PFSK-1 (cell line): ENCODE measurements around the gene GAPDHS.

Source experiments
- FOXP2 ChIP-seq: optimal IDR thresholded peaks from 2 replicates; pipeline ENCODE3; 2011; ENCODE audit warnings: borderline replicate concordance, control low read depth, inconsistent platforms; ENCODE audit not compliant: insufficient read depth; ENCODE audit errors: extremely low read length, extremely low read depth
- POLR2AphosphoS5 ChIP-seq: IDR thresholded peaks from 2 replicates; pipeline ENCODE4 v1.6.1; 2012; ENCODE audit warnings: low read depth, mild to moderate bottlenecking, control low read depth, low read length, moderate library complexity
- REST ChIP-seq, 2 experiments: IDR thresholded peaks; 2 replicates each; pipeline versions ENCODE4 v1.6.1 to v1.8.0; 2011 to 2012; ENCODE audit warnings: low read depth in 2 of 2, low read length in 2 of 2, control low read depth in 1 of 2, inconsistent platforms in 1 of 2, mild to moderate bottlenecking in 1 of 2, moderate library complexity in 1 of 2; ENCODE audit not compliant: insufficient read depth in 1 of 2
- SIN3A ChIP-seq: IDR thresholded peaks from 2 replicates; pipeline ENCODE4 v1.6.1; 2012; ENCODE audit warnings: mild to moderate bottlenecking, low read length, moderate library complexity, borderline replicate concordance; ENCODE audit not compliant: insufficient read depth
- TAF1 ChIP-seq: IDR thresholded peaks from 2 replicates; pipeline ENCODE4 v1.6.1; 2012; ENCODE audit warnings: low read length, control low read depth, borderline replicate concordance; ENCODE audit not compliant: insufficient read depth

Gene GAPDHS

GRCh38 chr19:35533822-35534392 lies 651 bp downstream of the GAPDHS start:
- TF ChIP-seq REST (IDR thresholded peaks at IDR 0.05; ENCODE audit: insufficient read depth in 1 of 2, low read depth in 2 of 2, low read length in 2 of 2) (no peak), SIN3A (no peak), TAF1 (no peak), POLR2AphosphoS5 (no peak), FOXP2 (no peak)

DNA sequence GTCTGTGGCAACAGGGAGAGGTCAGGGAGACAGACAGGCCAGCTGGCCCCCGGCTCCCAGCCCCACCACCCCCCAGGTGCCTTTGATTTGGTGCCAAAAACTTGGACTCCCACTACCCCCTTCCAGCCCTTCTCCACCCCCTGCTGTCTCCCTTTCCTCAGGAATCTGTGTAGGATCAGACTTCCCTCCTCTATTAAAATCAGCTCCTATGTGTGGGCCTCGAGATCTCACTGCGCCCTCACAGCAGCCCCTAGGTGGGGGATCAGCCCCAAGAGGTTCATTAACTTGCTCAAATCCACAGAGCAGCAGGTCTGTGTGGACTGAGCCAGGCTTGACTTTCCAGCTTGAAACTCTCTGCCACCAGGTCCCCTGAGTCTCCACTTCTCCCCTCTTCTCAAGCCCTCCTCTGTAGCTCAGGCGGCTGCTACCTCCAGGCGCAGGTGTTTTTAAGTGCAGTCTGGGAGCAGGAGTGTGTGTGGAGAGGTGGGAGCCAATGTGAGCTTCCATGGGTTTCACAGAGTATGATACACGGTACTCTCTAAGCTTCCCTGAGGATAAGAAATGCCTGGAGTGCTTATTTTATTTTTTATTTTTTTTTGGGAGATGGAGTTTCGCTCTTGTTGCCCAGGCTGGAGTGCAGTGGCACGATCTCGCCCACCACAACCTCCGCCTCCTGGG lies 1.7 kb downstream of the GAPDHS start:
- TF ChIP-seq SIN3A, result no peak
- TF ChIP-seq TAF1, result no peak
- no peak for TF ChIP-seq REST (IDR thresholded peaks at IDR 0.05; ENCODE audit: insufficient read depth in 1 of 2, low read depth in 2 of 2, low read length in 2 of 2)
- TF ChIP-seq FOXP2, result no peak
- no peak for TF ChIP-seq POLR2AphosphoS5

- TF ChIP-seq REST (IDR thresholded peaks at IDR 0.05; ENCODE audit: insufficient read depth in 1 of 2, low read depth in 2 of 2, low read length in 2 of 2), result no peak
- no peak for TF ChIP-seq SIN3A
- no peak for TF ChIP-seq TAF1
- no peak for TF ChIP-seq FOXP2
- TF ChIP-seq POLR2AphosphoS5, result no peak
Measured at GRCh38 chr19:35539314-35539713, 6.1 kb downstream of the GAPDHS start.

DNA sequence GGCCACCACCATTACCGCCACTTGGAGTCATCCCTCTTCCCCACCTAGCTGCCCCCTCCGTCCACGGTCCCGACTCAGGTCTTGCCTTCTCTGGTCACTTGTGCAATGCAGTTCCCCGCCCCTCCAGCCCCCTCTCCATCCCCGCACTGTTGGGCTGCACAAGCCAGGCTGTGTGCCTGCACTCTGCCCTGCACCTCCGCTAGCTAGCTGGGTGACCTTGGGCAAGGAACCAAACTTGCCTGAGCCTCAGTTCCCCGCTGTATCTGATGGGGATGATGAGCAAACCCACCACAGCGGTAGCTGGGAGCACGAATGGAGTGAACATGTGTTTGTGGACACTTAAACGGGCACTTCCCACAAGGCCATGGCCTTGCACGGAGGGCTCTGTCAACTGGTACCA lies 6.6 kb downstream of the GAPDHS start:
- TF ChIP-seq SIN3A, result no peak
- no peak for TF ChIP-seq FOXP2
- TF ChIP-seq REST (IDR thresholded peaks at IDR 0.05; ENCODE audit: insufficient read depth in 1 of 2, low read depth in 2 of 2, low read length in 2 of 2), result no peak
- no peak for TF ChIP-seq TAF1
- TF ChIP-seq POLR2AphosphoS5, result no peak

DNA sequence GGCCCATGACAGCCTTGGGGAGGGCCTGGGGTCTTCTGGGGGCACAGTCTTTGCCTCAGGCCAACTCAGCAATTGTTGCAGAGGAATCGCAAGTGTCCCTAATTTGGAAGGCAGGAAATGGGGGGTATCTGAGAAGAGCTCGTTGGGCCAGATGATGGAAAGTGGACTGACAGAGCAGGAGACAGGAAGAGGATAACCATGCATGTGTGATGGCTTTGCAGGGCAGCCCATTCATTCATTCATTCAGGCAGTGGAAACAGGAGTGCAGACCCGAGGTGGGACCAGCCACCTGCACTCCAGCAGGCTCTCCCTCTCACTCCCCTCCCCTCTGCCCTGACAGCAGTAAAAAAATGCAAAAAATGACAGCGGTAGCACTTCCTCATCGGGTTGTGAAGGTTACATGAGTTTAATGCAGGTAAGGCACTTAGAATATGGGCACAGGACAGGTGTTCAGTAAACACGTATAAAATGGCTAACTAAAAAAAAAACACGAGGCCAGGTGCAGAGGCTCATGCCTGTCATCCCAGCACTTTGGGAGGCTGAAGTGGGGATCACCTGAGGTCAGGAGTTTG lies 7.2 kb downstream of the GAPDHS start:
- TF ChIP-seq POLR2AphosphoS5 (no peak), FOXP2 (no peak), TAF1 (no peak), SIN3A (no peak), REST (IDR thresholded peaks at IDR 0.05; ENCODE audit: insufficient read depth in 1 of 2, low read depth in 2 of 2, low read length in 2 of 2) (no peak)
